ENCODE data around the gene RBFOX1.

Gene RBFOX1

DNA sequence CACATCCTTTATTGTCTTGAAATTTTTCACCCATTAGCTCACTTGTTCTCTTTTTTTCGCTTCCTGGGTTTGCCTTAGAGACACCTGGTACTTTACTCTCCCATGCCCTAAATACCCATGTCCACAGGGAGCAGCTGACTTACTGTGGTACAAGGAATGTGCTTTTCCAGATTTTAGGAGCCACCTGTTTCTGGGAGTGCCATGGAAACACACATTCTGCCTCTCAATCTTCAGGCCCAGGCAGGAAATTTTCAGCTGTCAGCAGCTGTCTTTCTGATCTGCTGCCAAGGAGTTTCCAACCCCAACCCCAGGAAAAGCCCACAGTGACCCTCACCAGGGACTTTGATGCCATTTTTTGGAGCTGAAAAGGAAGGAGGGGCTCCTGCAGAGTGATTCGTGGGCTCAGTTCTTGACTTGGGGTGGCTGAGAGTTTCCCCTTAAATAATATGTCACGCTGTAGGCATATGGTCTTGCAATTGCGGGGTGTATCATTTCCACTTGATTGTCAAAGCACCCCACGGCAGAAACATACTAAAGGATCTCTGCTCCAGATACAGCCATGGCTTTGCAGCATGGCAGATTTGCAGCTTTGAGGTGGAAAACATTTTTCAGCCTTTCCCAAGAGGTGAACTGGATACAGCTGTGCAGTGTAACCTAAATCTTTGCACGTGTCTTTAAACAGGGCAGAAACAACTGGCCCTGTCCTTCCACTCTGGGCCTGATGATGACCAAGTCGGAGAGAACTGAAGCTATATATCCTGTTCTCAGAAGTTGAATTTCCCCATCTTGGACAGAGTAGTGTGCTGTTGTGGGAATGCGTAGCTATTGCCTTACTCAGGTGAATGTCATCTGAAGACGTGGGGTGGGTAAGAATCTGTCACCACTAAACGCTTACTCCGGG, 19.2 kb downstream of the RBFOX1 start:
- TF ChIP-seq, protein P1, sequence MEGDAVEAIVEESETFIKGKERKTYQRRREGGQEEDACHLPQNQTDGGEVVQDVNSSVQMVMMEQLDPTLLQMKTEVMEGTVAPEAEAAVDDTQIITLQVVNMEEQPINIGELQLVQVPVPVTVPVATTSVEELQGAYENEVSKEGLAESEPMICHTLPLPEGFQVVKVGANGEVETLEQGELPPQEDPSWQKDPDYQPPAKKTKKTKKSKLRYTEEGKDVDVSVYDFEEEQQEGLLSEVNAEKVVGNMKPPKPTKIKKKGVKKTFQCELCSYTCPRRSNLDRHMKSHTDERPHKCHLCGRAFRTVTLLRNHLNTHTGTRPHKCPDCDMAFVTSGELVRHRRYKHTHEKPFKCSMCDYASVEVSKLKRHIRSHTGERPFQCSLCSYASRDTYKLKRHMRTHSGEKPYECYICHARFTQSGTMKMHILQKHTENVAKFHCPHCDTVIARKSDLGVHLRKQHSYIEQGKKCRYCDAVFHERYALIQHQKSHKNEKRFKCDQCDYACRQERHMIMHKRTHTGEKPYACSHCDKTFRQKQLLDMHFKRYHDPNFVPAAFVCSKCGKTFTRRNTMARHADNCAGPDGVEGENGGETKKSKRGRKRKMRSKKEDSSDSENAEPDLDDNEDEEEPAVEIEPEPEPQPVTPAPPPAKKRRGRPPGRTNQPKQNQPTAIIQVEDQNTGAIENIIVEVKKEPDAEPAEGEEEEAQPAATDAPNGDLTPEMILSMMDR (conservative IDR thresholded peaks at IDR 0.05; ENCODE audit: low read depth, low read length), result no peak
- no peak overlapping the region for H3K4me3 ChIP-seq (ENCODE audit: low read length)

DNA sequence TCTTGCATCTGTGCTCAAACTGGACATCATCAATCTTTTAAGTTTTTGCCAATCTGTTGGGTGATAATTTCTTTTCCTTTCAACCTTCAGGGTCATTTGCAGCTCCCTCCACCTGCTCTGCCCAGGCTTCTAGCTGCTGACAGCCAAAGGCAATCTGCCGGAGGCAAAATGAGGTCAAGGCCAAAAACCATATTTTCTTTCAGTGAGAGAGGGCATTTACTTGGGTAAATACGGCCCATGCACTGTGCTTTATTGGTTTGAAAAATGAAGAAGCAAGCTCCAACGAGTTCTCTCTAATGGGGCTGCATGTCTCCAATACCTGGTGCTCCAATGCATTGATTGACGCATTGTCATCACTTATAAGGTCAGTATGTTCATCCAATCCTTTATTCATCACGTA, 23.1 kb downstream of the RBFOX1 start:
- DNase-seq (ENCODE audit: low read depth), result no peak
- H3K4me3 ChIP-seq (ENCODE audit: low read length), result no peak overlapping the region
- TF ChIP-seq, protein P1 (conservative IDR thresholded peaks at IDR 0.05; ENCODE audit: low read depth, low read length), result no peak

More for the DNA sequence above, 19.2 kb downstream of the RBFOX1 start:
- no peak for DNase-seq (ENCODE audit: low read depth)

DNA sequence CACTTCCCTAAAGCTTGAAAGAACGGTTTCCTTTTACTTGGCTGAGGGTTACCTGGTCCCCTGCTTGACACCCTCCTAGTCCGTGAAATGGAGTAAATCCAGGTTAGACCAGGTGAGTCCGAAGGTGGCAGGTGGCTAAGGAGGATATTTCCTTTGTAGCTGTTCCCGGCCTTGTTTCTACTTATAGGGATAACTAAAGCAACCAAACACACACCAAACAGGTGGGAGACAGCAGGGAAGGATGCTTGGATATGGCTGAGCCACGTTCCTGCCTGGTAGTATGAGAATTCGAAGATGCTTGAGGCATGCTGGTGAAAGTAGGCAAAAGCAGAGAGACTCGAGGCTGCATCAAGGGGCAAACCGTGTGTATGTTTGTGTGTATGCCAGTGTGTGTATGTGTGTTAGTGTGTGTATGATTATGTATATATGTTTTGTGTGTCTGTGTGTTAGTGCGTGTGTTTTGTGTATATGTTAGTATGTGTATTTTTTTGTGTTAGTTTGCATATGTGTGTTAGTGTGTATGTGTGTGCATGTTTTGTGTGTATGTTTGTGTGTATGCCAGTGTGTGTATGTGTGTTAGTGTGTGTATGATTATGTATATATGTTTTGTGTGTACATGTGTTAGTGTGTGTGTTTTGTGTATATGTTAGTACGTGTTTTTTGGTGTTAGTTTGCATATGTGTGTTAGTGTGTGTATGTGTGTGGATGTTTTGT, 28.9 kb downstream of the RBFOX1 start:
- no peak for DNase-seq (ENCODE audit: low read depth)
- no peak overlapping the region for H3K4me3 ChIP-seq (ENCODE audit: low read length)
- TF ChIP-seq, protein P1 (conservative IDR thresholded peaks at IDR 0.05; ENCODE audit: low read depth, low read length), result no peak

DNA sequence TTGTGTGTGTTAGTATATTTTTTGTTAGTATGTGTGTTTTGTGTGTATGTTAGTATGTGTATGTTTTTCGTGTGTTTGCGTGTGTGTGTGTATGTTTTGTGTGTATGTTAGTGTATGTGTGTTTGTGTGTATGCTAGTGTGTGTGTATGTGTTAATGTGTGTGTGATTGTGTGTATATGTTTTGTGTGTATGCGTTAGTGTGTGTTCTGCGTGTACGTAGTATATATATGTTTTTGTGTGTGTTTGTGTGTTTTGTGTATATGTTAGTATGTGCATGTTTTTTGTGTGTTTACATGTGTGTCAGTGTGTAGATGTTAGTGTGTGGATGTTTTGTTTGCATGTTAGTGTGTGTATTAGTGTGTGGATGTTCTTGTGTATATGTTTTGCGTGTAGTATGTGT, 29.6 kb downstream of the RBFOX1 start:
- TF ChIP-seq, protein P1 (conservative IDR thresholded peaks at IDR 0.05; ENCODE audit: low read depth, low read length), result no peak
- DNase-seq (ENCODE audit: low read depth), result no peak
- H3K4me3 ChIP-seq (ENCODE audit: low read length), result no peak overlapping the region

DNA sequence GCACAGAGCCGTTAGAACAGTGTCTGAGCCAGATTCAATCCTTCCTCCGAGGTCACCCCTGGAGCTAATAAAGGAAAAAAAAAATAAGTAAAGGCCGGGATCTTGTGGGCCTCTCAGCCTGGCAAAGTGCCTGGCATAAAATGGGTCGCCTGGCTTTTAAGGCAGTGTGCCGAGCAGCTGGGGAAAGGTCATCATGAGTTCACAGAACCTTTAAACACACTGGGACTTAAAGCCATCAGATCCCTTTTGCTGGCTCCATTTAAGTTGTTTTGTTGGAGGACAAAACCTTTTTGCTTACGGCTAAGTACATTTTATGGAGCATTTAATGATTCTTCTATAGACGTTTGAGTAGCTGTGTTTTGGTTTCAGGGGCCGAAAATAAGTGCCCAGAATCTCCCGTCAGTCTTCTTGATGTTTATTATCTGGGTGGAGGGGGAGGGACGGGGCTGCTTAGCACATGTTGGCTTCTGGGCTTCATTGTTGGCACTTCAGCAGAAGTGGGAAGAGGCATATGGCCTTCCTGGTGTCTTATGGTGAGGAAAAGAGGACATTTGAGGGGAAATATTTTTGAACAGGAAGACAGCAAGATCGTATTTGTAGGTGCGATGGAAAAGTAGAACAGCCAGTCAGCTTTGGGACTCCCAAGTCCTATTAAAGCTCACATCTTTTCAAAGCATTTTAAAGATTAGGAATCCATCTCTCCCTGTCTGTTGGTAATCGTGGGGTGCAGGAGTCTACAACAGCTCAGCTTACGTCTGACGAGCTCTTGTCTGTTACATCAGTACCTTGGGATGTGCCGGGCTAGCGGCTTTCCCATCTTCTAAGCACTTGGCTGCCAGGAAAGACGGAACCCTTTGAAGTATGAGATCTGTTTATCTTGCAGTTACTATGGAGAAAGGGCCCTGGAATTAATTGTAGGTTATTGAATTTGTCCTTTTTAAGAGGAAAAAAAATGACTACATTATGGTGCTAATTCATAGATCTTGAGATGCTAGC, 31.1 kb downstream of the RBFOX1 start:
- DNase-seq (ENCODE audit: low read depth), result no peak
- TF ChIP-seq, protein P1 (conservative IDR thresholded peaks at IDR 0.05; ENCODE audit: low read depth, low read length), result no peak
- no peak overlapping the region for H3K4me3 ChIP-seq (ENCODE audit: low read length)

DNA sequence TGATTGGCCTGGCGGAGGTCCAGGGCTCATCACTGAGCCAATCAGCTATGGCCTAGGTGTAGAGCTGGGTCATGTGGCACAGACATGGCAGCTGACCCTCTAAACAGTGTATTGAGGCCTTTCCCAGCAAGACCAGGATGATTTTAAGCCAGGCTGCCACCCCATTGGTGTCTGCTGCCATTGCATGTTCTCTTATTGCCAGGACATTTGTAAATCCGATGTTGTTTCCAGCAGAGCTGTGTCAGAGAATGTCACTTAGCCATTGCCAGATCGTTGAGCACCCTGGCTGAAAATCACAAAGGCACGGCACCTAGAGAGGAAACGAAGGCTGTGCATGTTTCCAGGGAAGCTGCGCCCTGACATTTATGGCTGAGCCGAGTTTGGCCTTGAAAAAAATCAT, 33.4 kb downstream of the RBFOX1 start:
- no peak for DNase-seq (ENCODE audit: low read depth)
- H3K4me3 ChIP-seq (ENCODE audit: low read length), result no peak overlapping the region
- TF ChIP-seq, protein P1 (conservative IDR thresholded peaks at IDR 0.05; ENCODE audit: low read depth, low read length), result no peak
